ENCODE data around the gene PRMT6.
A peak's percentile ranks its signal among the peaks of the same experiment; 100 is the strongest.
"Not testable (repeated sequence)": the region's sequence is repeated elsewhere in the genome, so short reads cannot be mapped to it uniquely, and the experiment has no call there.

The PRMT6 gene

DNA sequence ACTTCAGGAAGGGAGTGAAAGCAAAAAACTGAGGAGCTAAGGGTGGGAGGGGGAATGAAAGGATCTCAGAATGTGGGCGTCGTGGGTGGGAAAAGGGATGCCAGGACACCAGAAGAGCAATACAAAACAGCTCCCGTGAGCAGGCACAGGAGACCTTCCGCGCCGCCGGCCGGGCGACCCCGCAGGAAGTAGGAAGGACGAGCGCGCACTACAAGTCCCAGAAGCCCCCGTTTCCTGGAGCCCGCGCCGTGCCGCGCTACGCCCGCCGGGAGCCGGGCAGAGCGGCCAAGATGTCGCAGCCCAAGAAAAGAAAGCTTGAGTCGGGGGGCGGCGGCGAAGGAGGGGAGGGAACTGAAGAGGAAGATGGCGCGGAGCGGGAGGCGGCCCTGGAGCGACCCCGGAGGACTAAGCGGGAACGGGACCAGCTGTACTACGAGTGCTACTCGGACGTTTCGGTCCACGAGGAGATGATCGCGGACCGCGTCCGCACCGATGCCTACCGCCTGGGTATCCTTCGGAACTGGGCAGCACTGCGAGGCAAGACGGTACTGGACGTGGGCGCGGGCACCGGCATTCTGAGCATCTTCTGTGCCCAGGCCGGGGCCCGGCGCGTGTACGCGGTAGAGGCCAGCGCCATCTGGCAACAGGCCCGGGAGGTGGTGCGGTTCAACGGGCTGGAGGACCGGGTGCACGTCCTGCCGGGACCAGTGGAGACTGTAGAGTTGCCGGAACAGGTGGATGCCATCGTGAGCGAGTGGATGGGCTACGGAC lies at the start of gene PRMT6:
Gene PRMT6, plus strand, starts transcription at position 249 of the 771 bp plus-strand sequence. Its CDS starts 42 bp downstream, at position 291.
- no peak for TF ChIP-seq JUND (IDR thresholded peaks at IDR 0.05; ENCODE audit: low read depth)
- in situ Hi-C loops (cut with HindIII; ENCODE audit: low pct_unique_long_range_greater_than_20kb, low sequenced_read_pairs) = no loop called here
- peak; percentile 64 to 77 for DNase-seq (ENCODE audit: low read depth in 1 of 2, low spot score in 1 of 2)

DNA sequence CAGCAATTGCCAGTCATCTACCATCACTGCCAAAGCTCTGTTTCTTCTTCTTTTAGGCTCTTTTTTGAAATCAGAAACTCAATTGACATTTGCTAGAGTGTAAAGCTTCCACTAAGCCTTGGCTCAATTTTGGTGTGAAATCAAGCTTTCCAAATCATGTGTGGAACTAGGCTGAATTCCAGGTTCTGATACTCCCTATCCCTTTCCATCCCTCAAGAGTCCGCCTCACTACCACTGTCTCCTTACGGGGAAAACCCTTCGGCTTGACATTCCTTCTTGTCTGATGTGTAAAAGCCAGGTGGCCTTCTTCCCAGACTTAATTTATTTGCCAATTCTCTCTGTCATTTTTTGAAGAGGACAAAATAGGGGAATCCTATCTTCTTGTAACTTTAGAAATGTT lies 47.2 kb upstream of the PRMT6 start:
- in situ Hi-C loops (cut with HindIII; ENCODE audit: low pct_unique_long_range_greater_than_20kb, low sequenced_read_pairs) = no loop called here
- TF ChIP-seq JUND (IDR thresholded peaks at IDR 0.05; ENCODE audit: low read depth) = no peak

DNA sequence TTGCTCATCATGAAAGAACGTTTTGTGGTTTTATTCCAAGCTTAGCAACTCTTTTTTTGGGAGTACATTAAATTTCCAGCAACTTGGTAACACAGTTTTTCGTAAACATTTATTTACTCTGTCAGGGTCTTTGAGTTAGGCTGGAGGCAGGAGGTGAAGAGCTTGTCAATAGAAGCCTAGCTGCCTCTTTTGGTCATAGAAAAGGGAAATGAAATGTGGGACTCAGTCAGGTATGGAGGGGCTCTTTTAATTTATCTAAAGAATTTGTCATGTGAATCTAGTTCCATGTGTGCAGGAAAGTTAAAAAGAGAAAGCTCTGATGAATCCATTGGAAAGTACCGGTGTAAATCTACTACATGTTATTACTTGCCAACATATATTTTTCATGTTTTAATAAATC lies 45.9 kb upstream of the PRMT6 start:
- TF ChIP-seq JUND (IDR thresholded peaks at IDR 0.05; ENCODE audit: low read depth) = no peak
- DNase-seq (ENCODE audit: low read depth in 1 of 2, low spot score in 1 of 2) = no peak
- in situ Hi-C loops (cut with HindIII; ENCODE audit: low pct_unique_long_range_greater_than_20kb, low sequenced_read_pairs) = no loop called here

More for the DNA sequence above, 47.2 kb upstream of the PRMT6 start:
- no peak for DNase-seq (ENCODE audit: low read depth in 1 of 2, low spot score in 1 of 2)

DNA sequence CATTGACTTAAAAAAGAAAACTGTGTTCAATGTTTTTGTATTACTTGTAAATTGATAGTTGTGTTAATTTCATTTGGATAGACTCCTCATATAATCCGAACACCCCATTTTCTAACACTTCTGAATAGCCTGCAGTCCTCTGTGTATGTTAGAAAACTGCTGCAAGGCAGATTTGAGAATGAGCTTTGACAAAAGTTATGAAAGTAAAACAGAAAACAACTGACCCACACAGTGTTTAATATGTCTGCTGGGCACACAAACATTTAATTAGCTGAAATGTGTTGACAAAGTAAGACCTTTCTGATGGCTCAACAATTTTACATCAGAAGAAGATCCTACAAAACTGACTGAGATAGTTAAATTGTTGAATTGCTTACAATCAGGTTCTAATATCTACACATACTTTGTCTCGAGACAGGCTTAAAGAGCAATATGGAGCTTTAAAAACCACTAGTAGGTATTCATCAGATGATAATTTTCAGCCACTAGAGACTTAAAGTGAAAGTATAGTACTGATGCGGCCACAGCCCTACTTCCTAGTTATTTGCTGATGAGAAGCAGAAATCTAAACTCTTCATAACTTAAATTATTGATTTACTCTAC lies 40.0 kb upstream of the PRMT6 start:
- DNase-seq (ENCODE audit: low read depth in 1 of 2, low spot score in 1 of 2) = no peak
- TF ChIP-seq JUND (IDR thresholded peaks at IDR 0.05; ENCODE audit: low read depth) = no peak
- in situ Hi-C loops (cut with HindIII; ENCODE audit: low pct_unique_long_range_greater_than_20kb, low sequenced_read_pairs) = no loop called here

DNA sequence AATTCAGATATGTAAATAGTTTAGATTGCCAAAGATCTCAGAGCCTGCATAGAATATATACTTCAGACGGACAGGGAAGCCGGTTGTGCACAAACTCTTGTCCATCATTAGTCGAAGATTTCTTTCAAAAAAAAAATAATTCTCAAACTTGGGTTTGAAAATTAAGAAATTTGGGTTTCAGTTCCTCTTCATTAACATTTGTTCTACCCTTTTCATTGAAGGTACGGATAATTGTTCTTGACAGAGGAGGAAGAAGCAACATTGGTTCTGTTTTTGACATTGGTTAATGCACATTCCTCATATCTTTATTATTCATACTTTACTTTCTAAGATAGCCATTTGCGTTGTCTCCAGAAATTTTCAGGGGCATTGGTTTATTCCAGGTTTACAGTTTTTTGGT lies 38.0 kb upstream of the PRMT6 start:
- DNase-seq (ENCODE audit: low read depth in 1 of 2, low spot score in 1 of 2) = no peak
- in situ Hi-C loops (cut with HindIII; ENCODE audit: low pct_unique_long_range_greater_than_20kb, low sequenced_read_pairs) = no loop called here
- TF ChIP-seq JUND (IDR thresholded peaks at IDR 0.05; ENCODE audit: low read depth) = no peak

DNA sequence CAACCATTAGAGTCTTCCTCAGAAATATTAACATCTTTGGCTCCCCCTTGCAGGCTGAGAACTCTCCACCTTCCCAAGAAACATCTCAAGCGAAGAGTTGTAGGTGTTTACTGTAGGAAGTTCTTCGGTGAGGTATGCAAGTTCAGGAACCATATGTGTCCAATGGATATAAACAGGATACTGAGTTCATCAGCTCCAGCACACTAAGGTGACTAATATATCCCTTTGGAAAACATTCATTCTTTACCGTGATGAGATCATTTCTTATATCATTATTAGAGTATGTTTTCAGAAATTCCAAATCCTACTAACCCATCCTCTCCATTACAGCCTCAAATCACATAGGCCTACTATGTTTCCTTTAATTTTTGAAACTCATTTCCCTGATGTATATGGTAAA lies 37.3 kb upstream of the PRMT6 start:
- DNase-seq (ENCODE audit: low read depth in 1 of 2, low spot score in 1 of 2) = no peak
- in situ Hi-C loops (cut with HindIII; ENCODE audit: low pct_unique_long_range_greater_than_20kb, low sequenced_read_pairs) = no loop called here
- TF ChIP-seq JUND (IDR thresholded peaks at IDR 0.05; ENCODE audit: low read depth) = no peak

DNA sequence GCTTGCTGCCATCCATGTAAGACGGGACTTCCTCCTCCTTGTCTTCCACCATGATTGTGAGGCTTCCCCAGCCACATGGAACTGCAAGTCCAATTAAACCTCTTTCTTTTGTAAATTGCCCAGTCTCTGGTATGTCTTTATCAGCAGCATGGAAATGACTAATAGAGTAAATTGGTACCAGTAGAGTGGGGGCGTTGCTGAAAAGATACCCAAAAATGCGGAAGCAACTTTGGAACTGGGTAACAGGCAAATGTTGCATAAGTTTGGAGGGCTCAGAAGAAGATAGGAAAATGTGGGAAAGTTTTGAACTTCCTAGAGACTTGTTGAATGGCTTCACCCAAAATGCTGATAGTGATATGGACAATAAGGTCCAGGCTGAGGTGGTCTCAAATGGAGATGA lies 17.6 kb upstream of the PRMT6 start:
- DNase-seq (ENCODE audit: low read depth in 1 of 2, low spot score in 1 of 2); in situ Hi-C loops (cut with HindIII; ENCODE audit: low pct_unique_long_range_greater_than_20kb, low sequenced_read_pairs): not testable (repeated sequence)

DNA sequence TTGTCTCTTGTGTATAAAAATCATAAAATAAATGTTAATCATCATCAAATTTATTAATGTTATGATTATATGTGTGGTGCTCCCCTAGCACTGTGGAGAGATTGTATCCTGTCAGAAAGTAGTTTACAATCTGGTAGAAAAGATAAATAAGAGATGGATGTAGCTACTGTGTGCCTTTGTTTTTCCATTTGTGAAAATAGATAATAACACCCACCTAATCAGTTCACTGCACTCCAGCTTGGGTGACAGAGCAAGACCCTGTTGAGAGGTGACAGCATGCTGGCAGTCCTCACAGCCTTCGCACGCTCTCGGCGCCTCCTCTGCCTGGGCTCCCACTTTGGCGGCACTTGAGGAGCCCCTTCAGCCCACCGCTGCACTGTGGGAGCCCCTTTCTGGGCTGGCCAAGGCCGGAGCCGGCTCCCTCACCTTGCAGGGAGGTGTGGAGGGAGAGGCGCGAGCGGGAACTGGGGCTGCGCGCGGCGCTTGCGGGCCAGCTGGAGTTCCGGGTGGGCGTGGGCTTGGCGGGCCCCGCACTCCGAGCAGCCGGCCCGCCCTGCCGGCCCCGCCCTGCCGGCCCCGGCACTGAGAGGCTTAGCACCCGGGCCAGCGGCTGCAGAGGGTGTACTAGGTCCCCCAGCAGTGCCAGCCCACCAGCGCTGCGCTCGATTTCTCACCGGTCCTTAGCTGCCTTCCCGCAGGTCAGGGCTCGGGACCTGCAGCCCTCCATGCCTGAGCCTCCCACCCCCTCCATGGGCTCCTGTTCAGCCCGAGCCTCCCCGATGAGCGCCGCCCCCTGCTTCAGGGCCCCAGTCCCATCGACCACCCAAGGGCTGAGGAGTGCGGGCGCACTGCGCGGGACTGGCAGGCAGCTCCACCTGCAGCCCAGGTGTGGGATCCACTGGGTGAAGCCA lies 11.9 kb upstream of the PRMT6 start:
- DNase-seq (ENCODE audit: low read depth in 1 of 2, low spot score in 1 of 2); in situ Hi-C loops (cut with HindIII; ENCODE audit: low pct_unique_long_range_greater_than_20kb, low sequenced_read_pairs): not testable (repeated sequence)

DNA sequence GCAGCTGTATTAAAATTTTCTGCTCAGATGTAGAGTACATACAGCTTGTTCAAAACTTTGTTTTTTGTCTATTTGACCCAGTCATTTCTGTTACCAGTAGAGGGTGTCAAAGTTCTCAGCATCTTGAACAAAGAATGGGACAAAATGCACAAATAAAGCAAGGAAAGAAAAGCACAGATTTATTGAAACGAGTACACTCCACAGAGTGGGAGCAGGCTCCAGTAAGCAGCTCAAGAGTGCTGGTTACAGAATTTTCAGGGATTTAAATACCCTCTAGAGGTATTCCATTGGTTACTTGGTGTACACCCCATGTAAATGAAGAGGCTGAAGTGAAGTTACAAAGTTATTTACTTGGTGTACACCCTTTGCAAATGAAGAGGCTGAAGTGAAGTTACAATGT lies 8.9 kb upstream of the PRMT6 start:
- no peak for TF ChIP-seq JUND (IDR thresholded peaks at IDR 0.05; ENCODE audit: low read depth)
- no peak for DNase-seq (ENCODE audit: low read depth in 1 of 2, low spot score in 1 of 2)
- in situ Hi-C loops (cut with HindIII; ENCODE audit: low pct_unique_long_range_greater_than_20kb, low sequenced_read_pairs) = no loop called here

DNA sequence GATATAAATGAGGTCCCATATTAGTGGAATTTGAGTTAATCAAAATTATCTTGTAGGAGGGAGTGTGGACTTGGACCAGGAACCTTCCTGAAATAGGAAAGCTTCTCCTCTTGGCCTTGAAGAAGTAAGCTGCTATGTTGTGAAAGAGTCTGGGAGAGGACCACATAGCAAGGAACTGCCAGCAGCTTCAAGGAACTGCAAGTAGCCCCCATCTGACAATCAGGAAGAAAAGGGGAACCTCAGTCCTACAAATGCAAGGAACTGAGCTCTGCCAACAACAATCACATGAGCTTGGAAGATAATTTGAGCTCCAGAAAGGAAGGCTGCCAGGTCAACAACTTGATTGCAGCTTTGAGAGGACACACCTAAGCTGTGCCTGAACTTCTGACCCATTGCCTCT lies 8.2 kb upstream of the PRMT6 start:
- no peak for TF ChIP-seq JUND (IDR thresholded peaks at IDR 0.05; ENCODE audit: low read depth)
- no peak for DNase-seq (ENCODE audit: low read depth in 1 of 2, low spot score in 1 of 2)
- in situ Hi-C loops (cut with HindIII; ENCODE audit: low pct_unique_long_range_greater_than_20kb, low sequenced_read_pairs) = no loop called here

DNA sequence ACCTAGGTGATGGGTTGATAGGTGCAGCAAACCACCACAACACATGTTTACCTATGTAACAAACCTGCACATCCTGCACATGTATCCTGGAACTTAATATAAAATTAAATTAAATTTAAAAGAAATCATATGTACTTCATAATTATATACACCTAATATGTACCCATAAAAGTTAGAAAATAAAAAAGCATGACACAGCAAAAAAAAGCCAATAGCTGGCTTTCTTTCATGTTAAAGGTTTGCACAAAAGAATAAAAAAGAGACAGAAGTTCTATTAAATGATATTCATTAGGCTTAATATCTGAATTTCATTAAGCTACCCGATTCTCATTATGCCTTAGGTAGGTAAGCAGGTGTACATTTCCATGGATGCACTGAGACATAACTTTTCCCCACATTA lies 5.2 kb upstream of the PRMT6 start:
- no peak for TF ChIP-seq JUND (IDR thresholded peaks at IDR 0.05; ENCODE audit: low read depth)
- no peak for DNase-seq (ENCODE audit: low read depth in 1 of 2, low spot score in 1 of 2)
- in situ Hi-C loops (cut with HindIII; ENCODE audit: low pct_unique_long_range_greater_than_20kb, low sequenced_read_pairs) = no loop called here

DNA sequence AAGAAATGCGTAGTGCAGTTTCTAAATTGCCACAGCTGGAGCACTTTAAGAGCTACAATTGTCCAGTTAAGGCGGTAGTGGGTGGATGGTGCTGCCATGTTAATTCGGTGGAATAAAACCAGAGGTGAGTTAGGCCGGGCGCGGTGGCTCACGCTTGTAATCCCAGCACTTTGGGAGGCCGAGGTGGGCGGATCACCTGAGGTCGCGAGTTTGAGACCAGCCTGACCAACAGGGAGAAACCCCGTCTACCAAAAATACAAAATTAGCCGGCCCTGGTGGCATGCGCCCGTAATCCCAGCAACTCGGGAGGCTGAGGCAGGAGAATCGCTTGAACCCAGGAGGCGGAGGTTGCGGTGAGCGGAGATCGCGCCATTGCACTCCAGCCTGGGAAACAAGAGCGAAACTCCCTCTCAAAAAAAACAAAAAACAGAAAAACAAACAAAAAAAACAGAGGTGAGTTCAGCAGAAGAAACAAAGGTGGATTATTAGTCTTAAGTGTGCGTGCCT lies 502 bp upstream of the PRMT6 start:
- in situ Hi-C loops (cut with HindIII; ENCODE audit: low pct_unique_long_range_greater_than_20kb, low sequenced_read_pairs) = not testable (repeated sequence)

More for the DNA sequence above, 502 bp upstream of the PRMT6 start:
- DNase-seq (ENCODE audit: low read depth in 1 of 2, low spot score in 1 of 2) = not testable (repeated sequence)
